Uterus (tissue), 2 donors: Measurements from ENCODE around the gene TOE1.

Source experiments
- POLR2A ChIP-seq, 2 donors: fragments of 450-650 bp; IDR thresholded peaks; one replicate each; pipeline ENCODE4 v1.6.1; 2016; ENCODE audit warnings: antibody characterized with exemption in 2 of 2, mild to moderate bottlenecking in 1 of 2, moderate library complexity in 1 of 2
- TF ChIP-seq, protein P1 (sequence below), 4 experiments: fragments of 200-600 bp in 2 of 4; fragments of 450-650 bp in 2 of 4; sonication (generic) in 2 of 4; IDR thresholded peaks; one replicate each; pipeline ENCODE4 v1.5.1; 2016 to 2019; ENCODE audit warnings: antibody characterized with exemption in 4 of 4, mild to moderate bottlenecking in 2 of 4, moderate library complexity in 1 of 4

DNA sequence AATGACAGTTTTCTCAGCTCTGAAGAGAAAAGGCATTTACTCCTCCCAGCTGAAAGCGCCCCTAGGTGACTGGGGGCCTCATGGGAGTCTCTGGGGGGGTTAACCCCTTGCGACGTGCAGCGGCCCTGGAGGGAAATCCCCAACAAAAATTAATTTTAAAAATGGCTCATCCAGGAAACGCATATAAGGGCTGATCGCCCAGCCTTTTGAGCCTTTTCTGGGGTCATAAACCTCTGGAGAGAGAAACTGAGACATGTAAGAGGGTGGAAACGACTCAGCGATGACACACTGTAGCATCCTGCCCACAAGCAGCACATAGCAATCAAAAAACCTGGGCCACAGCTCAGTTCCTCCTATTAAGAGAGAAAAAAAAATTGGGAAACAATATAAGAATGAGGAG, 33.7 kb upstream of the TOE1 start:
- TF ChIP-seq, protein P1, sequence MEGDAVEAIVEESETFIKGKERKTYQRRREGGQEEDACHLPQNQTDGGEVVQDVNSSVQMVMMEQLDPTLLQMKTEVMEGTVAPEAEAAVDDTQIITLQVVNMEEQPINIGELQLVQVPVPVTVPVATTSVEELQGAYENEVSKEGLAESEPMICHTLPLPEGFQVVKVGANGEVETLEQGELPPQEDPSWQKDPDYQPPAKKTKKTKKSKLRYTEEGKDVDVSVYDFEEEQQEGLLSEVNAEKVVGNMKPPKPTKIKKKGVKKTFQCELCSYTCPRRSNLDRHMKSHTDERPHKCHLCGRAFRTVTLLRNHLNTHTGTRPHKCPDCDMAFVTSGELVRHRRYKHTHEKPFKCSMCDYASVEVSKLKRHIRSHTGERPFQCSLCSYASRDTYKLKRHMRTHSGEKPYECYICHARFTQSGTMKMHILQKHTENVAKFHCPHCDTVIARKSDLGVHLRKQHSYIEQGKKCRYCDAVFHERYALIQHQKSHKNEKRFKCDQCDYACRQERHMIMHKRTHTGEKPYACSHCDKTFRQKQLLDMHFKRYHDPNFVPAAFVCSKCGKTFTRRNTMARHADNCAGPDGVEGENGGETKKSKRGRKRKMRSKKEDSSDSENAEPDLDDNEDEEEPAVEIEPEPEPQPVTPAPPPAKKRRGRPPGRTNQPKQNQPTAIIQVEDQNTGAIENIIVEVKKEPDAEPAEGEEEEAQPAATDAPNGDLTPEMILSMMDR (IDR thresholded peaks at IDR 0.05): no peak
- no peak for TF ChIP-seq POLR2A (IDR thresholded peaks at IDR 0.05)
